NCI-H2081 treated with DMSO at 0.1 percent for 48 hours (cell line): Measurements from ENCODE around the gene ADAM19.
"Not testable (repeated sequence)": the region's sequence is repeated elsewhere in the genome, so short reads cannot be mapped to it uniquely, and the experiment has no call there.

Experiments used
- DNase-seq: peaks from one replicate; lab custom pipeline; 2025; lab: John Stamatoyannopoulos, UW

The ADAM19 gene

GRCh38 chr5:157482702-157483101 is 92.9 kb downstream of the ADAM19 start:
- DNase-seq = not testable (repeated sequence)

DNA sequence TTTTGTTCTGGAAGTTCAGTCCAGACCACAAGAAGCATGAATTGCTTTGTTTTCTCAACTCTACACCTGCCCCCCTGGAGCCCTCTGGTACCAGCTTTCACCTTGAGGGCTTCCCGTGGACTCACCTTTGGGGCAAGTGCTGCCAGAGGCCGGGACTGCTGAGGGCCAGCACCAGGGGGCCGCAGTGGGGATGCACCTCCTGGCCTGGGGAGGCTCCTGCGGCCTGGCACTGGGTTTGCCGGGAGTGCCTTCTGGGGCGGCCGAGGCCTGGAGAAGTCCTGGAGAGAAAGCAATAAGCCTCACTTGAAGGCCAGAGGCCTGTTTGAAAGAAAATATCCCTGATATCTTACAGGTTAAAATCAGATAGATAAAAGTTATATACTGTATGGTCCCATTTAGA is 93.9 kb downstream of the ADAM19 start:
- no peak for DNase-seq

DNA sequence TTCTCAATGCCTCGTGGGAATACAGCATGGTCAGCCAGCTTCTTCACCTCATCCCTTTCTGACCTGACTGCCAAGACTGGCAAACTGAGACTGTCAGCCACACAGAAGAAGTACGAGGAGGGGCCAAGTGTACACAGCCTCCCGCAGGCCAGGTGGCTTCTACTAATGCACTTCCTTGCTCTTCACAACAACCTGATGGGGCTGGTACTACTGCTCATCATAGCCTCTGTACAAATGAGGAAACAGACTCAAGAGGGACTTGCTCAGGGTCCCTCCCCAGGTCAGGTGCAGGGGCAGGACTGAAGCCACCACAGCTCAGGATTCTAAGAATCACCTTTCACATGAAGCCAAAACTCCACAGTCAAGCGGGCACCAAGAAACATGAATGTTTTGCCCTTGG is 94.3 kb downstream of the ADAM19 start:
- DNase-seq = no peak

DNA sequence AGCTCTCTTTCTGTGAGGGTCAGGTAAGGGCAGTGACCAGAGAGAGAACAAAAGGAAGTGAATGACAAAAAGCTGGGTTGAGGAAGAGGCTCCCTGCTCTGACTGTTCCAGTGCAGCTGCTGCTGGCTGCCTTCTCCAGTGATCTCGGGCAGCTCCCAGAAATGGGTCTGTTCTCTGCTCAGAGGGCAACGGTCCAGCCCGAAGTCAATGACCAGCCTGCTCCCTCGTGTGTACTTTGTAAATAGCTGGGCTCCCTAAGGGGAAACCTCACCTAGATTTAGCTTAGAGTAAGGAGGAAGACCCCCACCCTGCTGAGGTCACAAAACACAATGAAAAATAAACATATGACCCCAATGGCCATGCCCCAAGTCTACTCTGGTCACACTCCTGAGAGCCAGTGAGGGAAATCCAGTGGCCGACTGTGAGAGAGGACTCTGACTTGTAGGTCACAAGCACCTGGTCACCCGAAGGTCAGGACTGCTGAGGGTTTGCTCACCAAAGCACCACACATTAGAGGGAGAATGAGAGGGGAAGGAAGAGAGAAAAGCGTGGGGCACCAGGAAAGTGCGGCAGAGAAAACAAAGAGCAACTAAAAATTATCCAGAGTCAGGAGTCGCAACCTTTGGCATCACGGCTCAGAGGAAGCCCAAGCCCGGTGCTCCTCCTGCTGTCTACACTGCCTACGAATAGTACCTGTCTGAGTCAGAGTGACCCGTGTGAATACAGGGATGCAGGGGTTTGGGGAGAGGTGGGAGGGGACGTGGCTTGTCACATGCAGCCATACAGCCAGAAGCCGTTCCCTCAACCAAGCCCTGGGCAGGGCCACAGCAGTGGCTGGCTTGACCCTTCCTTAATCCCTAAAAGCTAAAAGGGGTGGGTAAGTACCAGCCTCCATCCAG is 95.7 kb downstream of the ADAM19 start:
- no peak for DNase-seq

GRCh38 chr5:157479166-157479565 is 96.4 kb downstream of the ADAM19 start:
- no peak for DNase-seq

GRCh38 chr5:157478726-157479125 is 96.8 kb downstream of the ADAM19 start:
- DNase-seq = no peak

DNA sequence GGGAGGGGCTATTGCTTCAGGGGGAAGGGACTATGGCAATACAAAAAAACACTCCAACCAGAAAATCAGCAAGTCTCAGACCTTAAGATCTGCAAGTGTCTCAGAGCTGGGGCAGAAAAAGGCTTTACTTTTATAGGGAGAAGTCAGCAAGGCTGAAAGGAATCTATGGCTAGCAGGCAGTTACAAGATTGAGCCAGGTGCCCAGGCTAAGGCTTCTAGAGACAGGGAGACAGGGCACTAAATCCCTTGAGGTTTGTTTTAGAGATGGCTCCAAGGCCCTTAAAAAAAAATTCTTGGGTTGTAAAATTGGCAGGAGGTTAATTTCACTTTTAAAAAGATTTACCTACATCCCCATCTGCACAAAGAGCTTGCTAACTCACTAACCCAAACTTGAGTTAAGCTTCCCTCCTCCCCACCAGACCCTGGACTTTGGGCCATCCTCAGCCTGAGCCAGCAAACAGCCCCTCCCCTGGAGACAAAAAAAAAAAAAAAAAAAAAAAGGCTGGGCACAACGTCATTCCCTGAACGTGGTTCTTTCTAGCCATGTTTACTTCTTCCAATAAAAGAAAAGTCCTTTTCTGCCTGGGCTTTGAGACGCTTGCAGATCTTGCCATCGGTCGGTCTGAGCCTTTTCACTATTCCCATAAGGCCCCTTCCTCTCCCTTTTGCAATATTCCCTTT is 97.6 kb downstream of the ADAM19 start:
- DNase-seq = no peak

DNA sequence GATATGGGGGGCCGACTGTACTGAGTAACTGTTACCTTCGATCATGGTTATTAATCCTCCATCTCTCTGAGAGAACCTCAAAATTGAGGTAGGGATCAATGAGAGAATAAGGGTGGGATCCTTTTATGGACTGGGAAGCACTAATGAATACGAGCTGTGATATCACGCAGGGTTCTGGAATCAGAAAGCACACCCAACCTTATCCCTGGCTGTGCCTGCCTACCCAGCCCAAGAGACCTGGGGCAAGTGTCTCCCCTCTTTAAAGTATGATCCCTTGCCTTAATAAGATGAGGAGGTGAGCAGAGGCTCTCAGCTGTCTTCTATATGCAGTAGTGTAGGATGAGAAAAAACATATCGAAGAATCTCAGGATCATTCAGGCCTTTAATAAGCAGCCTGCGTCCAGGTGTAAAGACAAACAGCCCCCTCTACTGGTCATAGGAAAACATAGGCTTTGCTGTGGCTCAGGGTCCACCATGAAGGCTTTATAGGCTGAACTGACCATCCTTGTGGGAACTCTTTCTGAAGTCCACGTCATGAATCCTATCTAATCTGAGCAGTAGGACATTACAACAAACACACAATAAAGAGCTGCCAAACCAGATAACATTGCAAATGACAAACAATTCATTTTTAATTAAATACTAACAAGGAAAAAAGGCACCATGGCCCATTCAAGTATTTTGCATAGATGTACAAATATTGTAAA is 98.7 kb downstream of the ADAM19 start:
- DNase-seq = peak; percentile 54

- DNase-seq = no peak
Observed at GRCh38 chr5:157475432-157475831, 100.1 kb downstream of the ADAM19 start.

DNA sequence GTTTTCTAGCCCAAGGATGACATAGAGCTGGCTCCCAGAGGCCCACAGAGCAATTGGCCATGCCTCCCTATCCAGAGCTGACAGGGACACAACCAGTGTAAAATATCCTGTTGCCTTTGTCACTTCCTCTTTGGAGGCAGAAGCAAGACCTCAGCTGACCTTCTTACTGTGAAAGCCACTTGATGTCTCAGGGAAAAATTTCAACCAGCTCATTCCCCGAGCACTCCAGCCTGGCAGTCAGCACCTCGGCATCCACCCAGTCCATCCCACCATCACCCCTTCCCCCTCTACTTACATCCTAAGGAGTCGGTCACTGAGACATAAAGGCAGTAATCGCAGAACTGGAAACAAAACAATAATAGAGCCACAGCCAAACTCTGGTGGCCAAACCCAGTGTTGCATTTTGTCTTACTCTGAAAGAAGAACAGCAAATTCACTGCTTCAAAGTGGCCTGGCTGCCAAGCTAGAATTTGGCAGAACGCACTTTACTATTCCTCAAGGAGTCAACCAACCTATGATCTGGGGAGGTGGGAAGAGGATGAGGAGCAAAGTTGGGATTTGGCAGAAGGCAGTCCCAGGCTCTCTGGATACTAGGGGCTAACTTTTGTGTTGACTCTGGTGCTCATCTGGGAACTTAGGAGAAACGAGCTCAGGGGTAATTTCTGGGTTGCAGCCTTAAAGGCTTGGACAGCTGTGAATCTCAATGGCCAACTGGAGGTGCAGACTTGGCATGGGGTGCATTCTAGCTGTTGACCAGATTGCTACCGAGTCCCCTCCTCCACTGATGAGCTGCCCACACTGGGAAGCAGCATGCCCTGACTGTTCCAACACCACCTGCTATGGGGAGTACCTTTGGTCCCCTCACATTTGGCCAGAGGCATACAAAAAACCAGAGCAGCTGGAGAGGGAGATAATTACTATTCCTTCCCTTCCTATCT is 101.9 kb downstream of the ADAM19 start:
- no peak for DNase-seq

DNA sequence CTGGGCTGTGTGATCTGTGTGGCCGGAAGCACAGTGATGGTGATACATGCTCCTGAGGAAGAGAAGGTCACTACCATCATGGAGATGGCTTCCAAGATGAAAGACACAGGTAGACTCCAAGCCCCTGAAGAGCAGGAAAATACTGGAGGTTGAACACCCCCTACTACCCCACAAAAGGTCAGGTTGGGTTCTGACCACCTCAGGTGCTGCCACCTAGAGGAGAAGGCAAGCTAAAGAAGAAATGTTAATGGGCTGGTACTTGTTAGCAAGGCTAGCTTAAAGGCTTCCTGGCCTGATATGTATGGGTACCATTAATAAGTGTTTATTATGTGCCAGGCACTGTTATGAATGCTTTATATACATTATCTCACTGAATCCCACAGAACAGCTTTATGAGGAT is 103.9 kb downstream of the ADAM19 start:
- no peak for DNase-seq

DNA sequence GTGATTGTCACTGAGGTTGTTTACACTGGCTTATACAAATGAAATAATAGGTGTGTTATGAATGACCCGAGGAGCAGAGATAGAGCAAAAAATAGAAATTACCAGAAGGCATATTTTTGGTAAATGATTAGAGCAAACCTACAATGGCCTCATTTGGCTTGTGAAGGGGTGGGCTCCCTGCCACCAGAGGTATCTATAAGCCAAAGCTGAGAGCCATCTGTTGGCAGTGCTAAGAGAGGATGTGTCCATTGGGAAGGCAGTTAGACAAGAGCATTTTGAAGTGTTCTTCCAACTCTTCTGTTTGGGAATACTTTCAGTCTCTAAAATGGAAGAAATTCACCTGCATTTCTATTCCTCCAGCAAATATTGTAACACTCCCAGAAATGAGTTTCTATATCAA is 104.9 kb downstream of the ADAM19 start:
- DNase-seq = no peak

DNA sequence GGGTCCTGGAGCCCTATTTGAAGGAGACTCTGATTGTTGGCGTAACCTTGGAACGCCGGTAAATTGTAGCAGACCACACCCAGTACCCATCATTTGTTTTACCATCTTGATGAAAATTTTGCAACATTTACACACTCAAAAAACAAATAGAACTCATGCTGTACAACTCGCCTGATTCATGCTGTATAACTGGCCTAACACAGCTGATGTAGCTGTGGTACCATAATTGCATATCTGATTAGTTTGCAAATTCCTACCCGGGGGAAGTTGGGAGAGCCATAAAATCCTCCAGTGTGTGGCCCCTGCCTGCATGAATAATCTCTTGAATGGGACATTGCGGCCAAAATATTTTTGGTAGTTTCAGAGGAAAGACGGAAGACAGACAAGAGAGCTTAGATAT is 105.9 kb downstream of the ADAM19 start:
- no peak for DNase-seq

GRCh38 chr5:157469073-157469472 is 106.5 kb downstream of the ADAM19 start:
- no peak for DNase-seq

DNA sequence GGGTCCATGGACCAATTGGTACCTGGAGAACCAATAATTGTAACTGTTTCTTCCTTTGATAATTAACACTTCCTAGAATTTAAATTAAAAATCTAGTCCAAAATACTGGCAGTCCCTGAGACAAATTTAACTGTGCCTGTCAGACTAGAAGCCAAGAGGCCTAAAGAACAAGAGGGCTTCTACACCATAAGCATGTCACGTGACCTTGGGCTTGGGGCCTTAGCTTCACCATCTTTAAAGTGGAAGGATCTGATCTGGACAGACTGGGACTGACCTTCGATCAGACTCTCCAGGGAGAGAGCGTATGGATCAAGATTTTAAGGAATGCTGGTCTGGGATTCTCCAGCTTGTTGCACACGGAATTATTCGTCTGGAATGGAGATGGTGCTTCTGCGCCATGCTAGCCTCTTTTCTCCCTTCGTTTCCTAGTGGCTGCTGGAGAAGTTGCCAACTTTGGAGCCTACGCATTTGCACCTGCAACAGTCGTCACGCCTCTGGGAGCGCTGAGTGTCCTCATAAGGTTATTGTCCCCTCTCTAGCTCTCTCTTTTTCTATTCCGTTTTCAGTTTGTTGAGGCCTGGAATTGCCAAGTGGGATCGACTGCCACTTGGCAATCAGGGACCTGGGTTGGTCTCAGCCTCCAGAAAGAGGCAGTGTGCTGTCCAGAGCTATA is 107.1 kb downstream of the ADAM19 start:
- no peak for DNase-seq

GRCh38 chr5:157464519-157465171 is 110.9 kb downstream of the ADAM19 start:
- DNase-seq = no peak

DNA sequence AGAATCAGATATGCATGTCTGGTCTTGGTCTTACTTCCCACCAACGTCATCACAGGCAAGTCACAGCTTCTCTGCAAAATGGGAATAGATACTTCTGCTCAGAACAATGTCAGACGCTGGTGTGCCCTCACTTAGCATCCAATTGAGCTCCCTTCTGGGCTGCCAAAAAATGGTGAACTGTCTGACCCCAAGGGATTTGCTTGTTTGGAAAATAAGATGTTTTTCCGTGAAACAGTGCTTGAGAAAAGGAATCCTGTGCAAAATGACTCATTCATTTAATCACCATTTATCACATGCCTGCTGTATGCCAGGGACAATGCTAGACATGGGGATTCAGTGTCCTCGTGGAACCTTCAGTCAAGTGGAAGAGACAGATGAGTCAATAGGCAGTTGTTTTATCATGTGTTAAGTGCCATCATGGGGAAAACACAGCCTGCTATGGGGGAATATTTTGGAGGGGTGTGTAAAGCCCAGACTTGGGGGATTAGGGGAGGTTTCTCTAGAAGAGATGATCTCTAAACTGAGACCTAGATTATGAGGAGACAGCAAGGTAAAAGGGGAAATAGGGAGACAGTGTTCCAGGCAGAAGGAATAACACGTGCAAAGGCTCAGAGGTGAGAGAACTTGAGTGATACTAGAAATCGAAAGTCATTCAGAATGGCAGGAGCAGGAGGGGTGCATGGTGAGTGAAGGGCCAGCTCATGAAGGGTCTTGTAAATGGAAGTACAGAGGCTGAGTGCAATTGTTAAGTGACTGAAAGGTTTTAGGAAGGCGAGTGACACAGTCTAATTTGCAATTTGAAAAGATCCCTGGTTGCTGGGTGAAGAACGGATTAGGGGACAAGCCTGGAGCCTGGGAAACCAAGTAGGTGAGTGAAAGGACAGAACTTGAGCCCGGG is 111.7 kb downstream of the ADAM19 start:
- no peak for DNase-seq

- no peak for DNase-seq
Observed at GRCh38 chr5:157463081-157463480, 112.5 kb downstream of the ADAM19 start.
